ENCODE measurements around the gene DMTF1. TPM values are rescaled to one million over a fixed set of nuclear protein-coding genes. Genes with fewer than 3 reads are reported as not detected.
"Not testable (repeated sequence)": the region's sequence is repeated elsewhere in the genome, so short reads cannot be mapped to it uniquely, and the experiment has no call there.

DMTF1 gene
- total RNA-seq, 3 donors from 2014 or later: 39.7 to 45.5 (median 43.7) TPM

GRCh38 chr7:87245671-87246070 is 93.4 kb downstream of the DMTF1 start:
- H3K4me1 Mint-ChIP-seq (ENCODE audit: low read depth); ATAC-seq; H3K27me3 Mint-ChIP-seq (ENCODE audit: low read depth): not testable (repeated sequence)

More at GRCh38 chr7:87245671-87246070, 93.4 kb downstream of the DMTF1 start:
- H3K4me3 Mint-ChIP-seq; H3K36me3 Mint-ChIP-seq (ENCODE audit: insufficient read depth); DNase-seq: not testable (repeated sequence)
- peaks cover 16% of the 10 kb centered on the region for H3K9me3 Mint-ChIP-seq

Other genes starting within 250 kb of the DMTF1 start
- 1 to 10 TPM in 2 of 3 donors, under 1 TPM in 1; 0.91 to 2.0 (median 1.4) TPM for gene ELAPOR2, start 92.8 kb upstream of the DMTF1 start, total RNA-seq
- gene TMEM243, start 67.3 kb downstream of the DMTF1 start, total RNA-seq: 10 to 100 TPM; 38.4 to 43.1 (median 39.3) TPM
- gene CROT, start 193.2 kb downstream of the DMTF1 start, total RNA-seq: 1 to 10 TPM; 4.9 to 6.8 (median 5.4) TPM